ENCODE measurements around the gene CTNND1. TPM values are rescaled to one million over a fixed set of nuclear protein-coding genes. Genes with fewer than 3 reads are reported as not detected.

Gene CTNND1
- total RNA-seq, 2 donors from 2014 or later = 95.3 to 119 TPM

DNA sequence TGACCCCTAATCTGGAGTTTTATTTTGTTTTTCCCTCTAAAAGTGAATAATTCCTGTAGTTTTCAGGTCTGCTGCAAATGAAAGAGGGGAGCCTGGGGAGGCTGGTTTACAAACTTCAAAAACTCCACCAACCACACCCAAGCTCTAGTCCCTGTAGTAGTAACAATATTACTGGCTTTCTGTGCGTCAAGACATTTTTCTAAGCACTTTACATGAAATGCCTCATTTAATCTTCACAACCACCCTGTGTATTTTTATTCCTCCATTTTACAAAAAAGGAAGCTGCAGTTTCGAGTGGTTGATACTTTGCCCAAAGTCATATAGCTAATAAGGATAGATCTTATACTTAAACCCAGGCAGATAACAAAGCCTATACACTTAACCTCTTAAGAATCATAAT lies 23.5 kb downstream of the CTNND1 start:
- TF ChIP-seq, protein P1, sequence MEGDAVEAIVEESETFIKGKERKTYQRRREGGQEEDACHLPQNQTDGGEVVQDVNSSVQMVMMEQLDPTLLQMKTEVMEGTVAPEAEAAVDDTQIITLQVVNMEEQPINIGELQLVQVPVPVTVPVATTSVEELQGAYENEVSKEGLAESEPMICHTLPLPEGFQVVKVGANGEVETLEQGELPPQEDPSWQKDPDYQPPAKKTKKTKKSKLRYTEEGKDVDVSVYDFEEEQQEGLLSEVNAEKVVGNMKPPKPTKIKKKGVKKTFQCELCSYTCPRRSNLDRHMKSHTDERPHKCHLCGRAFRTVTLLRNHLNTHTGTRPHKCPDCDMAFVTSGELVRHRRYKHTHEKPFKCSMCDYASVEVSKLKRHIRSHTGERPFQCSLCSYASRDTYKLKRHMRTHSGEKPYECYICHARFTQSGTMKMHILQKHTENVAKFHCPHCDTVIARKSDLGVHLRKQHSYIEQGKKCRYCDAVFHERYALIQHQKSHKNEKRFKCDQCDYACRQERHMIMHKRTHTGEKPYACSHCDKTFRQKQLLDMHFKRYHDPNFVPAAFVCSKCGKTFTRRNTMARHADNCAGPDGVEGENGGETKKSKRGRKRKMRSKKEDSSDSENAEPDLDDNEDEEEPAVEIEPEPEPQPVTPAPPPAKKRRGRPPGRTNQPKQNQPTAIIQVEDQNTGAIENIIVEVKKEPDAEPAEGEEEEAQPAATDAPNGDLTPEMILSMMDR (IDR thresholded peaks at IDR 0.05) = no peak
- no peak for ATAC-seq (ENCODE audit: insufficient number of reproducible peaks, low FRiP score, low read depth)
- Histone ChIP-seq H3K27ac (no peak overlapping the region), H3K4me1 (ENCODE audit: control insufficient read depth in 1 of 2, low read depth in 2 of 2) (peaks cover 31 to 80% of the 10 kb centered on the region in 2 donors), H3K4me3 (no peak overlapping the region), H3K9me3 (no peaks in the 10 kb centered on the region), H3K36me3 (no peaks in the 10 kb centered on the region), H3K27me3 (replicated peaks; ENCODE audit: insufficient read depth) (no peaks in the 10 kb centered on the region)
- DNase-seq (ENCODE audit: low spot score) = no peak

GRCh38 chr11:57786436-57786835 lies 24.8 kb downstream of the CTNND1 start:
- TF ChIP-seq, protein P1 (IDR thresholded peaks at IDR 0.05) = no peak
- H3K4me1 ChIP-seq (ENCODE audit: control insufficient read depth in 1 of 2, low read depth in 2 of 2) = peaks cover 30 to 78% of the 10 kb centered on the region in 2 donors
- peaks cover under 1% of the 10 kb centered on the region for H3K36me3 ChIP-seq

GRCh38 chr11:57787006-57787604 lies 25.5 kb downstream of the CTNND1 start:
- DNase-seq (ENCODE audit: low spot score) = no peak
- H3K36me3 ChIP-seq = peaks cover 6% of the 10 kb centered on the region
- no peaks in the 10 kb centered on the region for H3K9me3 ChIP-seq
- H3K4me1 ChIP-seq (ENCODE audit: control insufficient read depth in 1 of 2, low read depth in 2 of 2) = peaks cover 30 to 78% of the 10 kb centered on the region in 2 donors
- no peak overlapping the region for H3K4me3 ChIP-seq
- TF ChIP-seq, protein P1 (IDR thresholded peaks at IDR 0.05) = no peak
- no peaks in the 10 kb centered on the region for H3K27me3 ChIP-seq (replicated peaks; ENCODE audit: insufficient read depth)
- H3K27ac ChIP-seq = peak overlapping the region; percentile 5 to 12
- no peak for ATAC-seq (ENCODE audit: insufficient number of reproducible peaks, low FRiP score, low read depth)

More at GRCh38 chr11:57786436-57786835, 24.8 kb downstream of the CTNND1 start:
- DNase-seq (ENCODE audit: low spot score) = no peak
- no peak overlapping the region for H3K4me3 ChIP-seq
- H3K27me3 ChIP-seq (replicated peaks; ENCODE audit: insufficient read depth) = no peaks in the 10 kb centered on the region
- no peaks in the 10 kb centered on the region for H3K9me3 ChIP-seq
- ATAC-seq (ENCODE audit: insufficient number of reproducible peaks, low FRiP score, low read depth) = no peak
- peak overlapping the region; percentile 5 to 12 for H3K27ac ChIP-seq

DNA sequence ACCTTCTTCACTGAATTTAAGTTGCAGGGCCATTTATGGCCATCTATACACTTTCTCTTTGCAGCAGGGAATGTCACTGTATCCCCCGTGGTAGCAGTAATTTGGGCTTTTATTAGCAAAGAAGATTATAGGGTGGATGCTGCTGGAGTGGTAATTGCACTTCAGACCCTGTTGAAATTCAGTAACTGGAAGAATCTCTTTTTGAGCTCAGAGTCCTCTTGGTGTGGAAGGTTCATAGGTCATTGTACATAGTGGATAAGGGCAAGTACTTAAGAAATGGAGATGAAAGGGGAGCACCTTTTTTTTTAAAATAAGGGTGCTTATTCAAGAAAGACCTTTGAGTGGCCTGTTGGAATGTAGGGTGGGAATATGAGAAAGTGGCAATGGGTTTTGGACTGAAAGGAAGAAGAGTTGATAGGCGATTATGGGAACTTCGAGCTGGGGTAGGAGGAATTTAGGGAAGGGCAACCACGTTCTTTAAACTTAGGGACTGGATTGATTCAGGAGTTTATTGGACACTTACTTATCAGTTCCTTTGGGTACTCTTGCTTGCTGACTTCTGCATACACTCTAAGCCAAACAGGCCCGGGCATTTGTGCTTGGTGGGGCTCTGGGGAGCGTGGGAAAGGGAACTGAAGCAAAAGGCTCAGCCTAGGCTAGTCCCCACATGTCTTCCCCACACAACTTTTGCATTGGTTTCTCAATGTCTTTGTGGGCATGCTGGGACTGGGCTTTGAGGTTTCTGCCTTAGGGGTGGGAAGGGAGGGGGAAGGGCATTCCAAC lies 26.5 kb downstream of the CTNND1 start:
- H3K27me3 ChIP-seq (replicated peaks; ENCODE audit: insufficient read depth) = no peaks in the 10 kb centered on the region
- peaks cover 6% of the 10 kb centered on the region for H3K36me3 ChIP-seq
- DNase-seq (ENCODE audit: low spot score) = no peak
- ATAC-seq (ENCODE audit: insufficient number of reproducible peaks, low FRiP score, low read depth) = no peak
- no peak overlapping the region for H3K4me3 ChIP-seq
- peaks cover 35 to 88% of the 10 kb centered on the region in 2 donors for H3K4me1 ChIP-seq (ENCODE audit: control insufficient read depth in 1 of 2, low read depth in 2 of 2)
- H3K27ac ChIP-seq = peak overlapping the region in 1 of 2 donors; percentile 17
- H3K9me3 ChIP-seq = no peaks in the 10 kb centered on the region
- TF ChIP-seq, protein P1 (IDR thresholded peaks at IDR 0.05) = no peak

GRCh38 chr11:57788703-57789088 lies 27.1 kb downstream of the CTNND1 start:
- Histone ChIP-seq H3K4me1 (ENCODE audit: control insufficient read depth in 1 of 2, low read depth in 2 of 2) (peaks cover 38 to 93% of the 10 kb centered on the region in 2 donors), H3K4me3 (no peak overlapping the region), H3K27ac (no peak overlapping the region), H3K9me3 (no peaks in the 10 kb centered on the region), H3K27me3 (replicated peaks; ENCODE audit: insufficient read depth) (no peaks in the 10 kb centered on the region), H3K36me3 (peaks cover 6% of the 10 kb centered on the region)
- ATAC-seq (ENCODE audit: insufficient number of reproducible peaks, low FRiP score, low read depth) (no peak), DNase-seq (ENCODE audit: low spot score) (no peak)
- TF ChIP-seq, protein P1 (IDR thresholded peaks at IDR 0.05) = no peak
